ENCODE measurements around the gene CD101. TPM values are rescaled to one million over a fixed set of nuclear protein-coding genes. Genes with fewer than 3 reads are reported as not detected.

Gene CD101
- total RNA-seq, 1 donor from 2014 or later = 0.39 TPM

- no peak for DNase-seq (ENCODE audit: low read depth in 2 of 2)
Measured at GRCh38 chr1:116986421-116987255, 14.9 kb upstream of the CD101 start.

GRCh38 chr1:116987256-116987555 is 14.4 kb upstream of the CD101 start:
- no peak for DNase-seq (ENCODE audit: low read depth in 2 of 2)

- DNase-seq (ENCODE audit: low read depth in 2 of 2) = no peak
Measured at GRCh38 chr1:116988248-116988647, 13.3 kb upstream of the CD101 start.

GRCh38 chr1:116988908-116989307 is 12.7 kb upstream of the CD101 start:
- DNase-seq (ENCODE audit: low read depth in 2 of 2) = no peak

- no peak for DNase-seq (ENCODE audit: low read depth in 2 of 2)
Measured at GRCh38 chr1:116989835-116990234, 11.7 kb upstream of the CD101 start.

GRCh38 chr1:116990612-116991151 is 10.9 kb upstream of the CD101 start:
- DNase-seq (ENCODE audit: low read depth in 2 of 2) = peak; percentile 96 to 97

GRCh38 chr1:116991171-116991845 is 10.3 kb upstream of the CD101 start:
- DNase-seq (ENCODE audit: low read depth in 2 of 2) = no peak

- no peak for DNase-seq (ENCODE audit: low read depth in 2 of 2)
Measured at GRCh38 chr1:116991918-116992317, 9.6 kb upstream of the CD101 start.

GRCh38 chr1:116993286-116993685 is 8.3 kb upstream of the CD101 start:
- no peak for DNase-seq (ENCODE audit: low read depth in 2 of 2)

- no peak for DNase-seq (ENCODE audit: low read depth in 2 of 2)
Measured at GRCh38 chr1:116994411-116994810, 7.1 kb upstream of the CD101 start.

GRCh38 chr1:116997066-116997465 is 4.5 kb upstream of the CD101 start:
- peak; percentile 20 to 41 for DNase-seq (ENCODE audit: low read depth in 2 of 2)

- peak in 1 of 2 donors; percentile 26 for DNase-seq (ENCODE audit: low read depth in 2 of 2)
Measured at GRCh38 chr1:116997636-116998035, 3.9 kb upstream of the CD101 start.

GRCh38 chr1:116999596-116999995 is 2.0 kb upstream of the CD101 start:
- DNase-seq (ENCODE audit: low read depth in 2 of 2) = no peak

- no peak for DNase-seq (ENCODE audit: low read depth in 2 of 2)
Measured at GRCh38 chr1:117000142-117000541, 1.4 kb upstream of the CD101 start.

GRCh38 chr1:117003223-117003875 is 1.8 kb downstream of the CD101 start:
- DNase-seq (ENCODE audit: low read depth in 2 of 2) = no peak

- DNase-seq (ENCODE audit: low read depth in 2 of 2) = no peak
Measured at GRCh38 chr1:117007719-117008013, 6.1 kb downstream of the CD101 start.

- no peak for DNase-seq (ENCODE audit: low read depth in 2 of 2)
Measured at GRCh38 chr1:117008656-117009055, 7.1 kb downstream of the CD101 start.

GRCh38 chr1:117009132-117009531 is 7.6 kb downstream of the CD101 start:
- DNase-seq (ENCODE audit: low read depth in 2 of 2) = no peak

GRCh38 chr1:117010310-117010969 is 8.9 kb downstream of the CD101 start:
- no peak for DNase-seq (ENCODE audit: low read depth in 2 of 2)

GRCh38 chr1:117011334-117011733 is 9.8 kb downstream of the CD101 start:
- no peak for DNase-seq (ENCODE audit: low read depth in 2 of 2)

- no peak for DNase-seq (ENCODE audit: low read depth in 2 of 2)
Measured at GRCh38 chr1:117013309-117013858, 11.8 kb downstream of the CD101 start.

GRCh38 chr1:117014209-117014608 is 12.6 kb downstream of the CD101 start:
- no peak for DNase-seq (ENCODE audit: low read depth in 2 of 2)
